ENCODE results near the gene NXPE2. TPM values are rescaled to one million over a fixed set of nuclear protein-coding genes. Genes with fewer than 3 reads are reported as not detected.

Gene NXPE2
- polyA plus RNA-seq, 1 of the 3 experiments (the other 2 are of a cell fraction), result not detected

DNA sequence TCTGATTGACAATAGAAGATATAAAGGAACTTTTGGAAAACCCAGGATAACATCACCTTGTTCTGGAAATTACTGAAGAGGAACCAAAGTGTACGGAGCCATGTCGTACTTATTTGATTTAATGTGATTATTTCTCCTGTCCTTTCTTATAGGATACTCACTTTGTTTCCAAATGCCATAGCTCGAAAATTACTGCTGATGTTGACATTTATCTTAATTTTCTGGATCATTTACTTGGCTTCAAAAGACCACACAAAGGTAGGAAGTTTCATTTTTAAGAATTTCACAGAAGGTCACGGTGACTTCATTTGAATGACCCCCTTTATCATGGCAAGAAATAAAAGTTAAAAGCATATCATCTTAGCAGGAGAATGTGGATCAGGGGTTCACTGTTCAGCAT, 1.2 kb downstream of the NXPE2 start:
- no peak for DNase-seq
- Histone ChIP-seq H3K4me3 (ENCODE audit: low read depth in 2 of 2, low read length in 1 of 2) (no peak overlapping the region), H3K4me2 (no peak overlapping the region), H4K20me1 (ENCODE audit: insufficient read depth) (no peaks in the 10 kb centered on the region), H2AFZ (ENCODE audit: low read depth) (no peak overlapping the region), H3K9me3 (peaks cover 6% of the 10 kb centered on the region), H3K79me2 (ENCODE audit: insufficient read depth) (no peaks in the 10 kb centered on the region), H3K9ac (no peak overlapping the region), H3K36me3 (replicated peaks in 1 of 2; ENCODE audit: control insufficient read depth in 1 of 2, insufficient read depth in 2 of 2, low read length in 1 of 2) (no peaks in the 10 kb centered on the region), H3K9me2 (no peaks in the 10 kb centered on the region), H3F3A (replicated peaks; ENCODE audit: insufficient read depth) (no peaks in the 10 kb centered on the region), H3K27me3 (ENCODE audit: insufficient read depth) (no peaks in the 10 kb centered on the region), H3K4me1 (ENCODE audit: control insufficient read depth in 1 of 2, insufficient read depth in 2 of 2, low read depth in 1 of 2, low read length in 1 of 2) (no peaks in the 10 kb centered on the region), H3K27ac (ENCODE audit: low read depth in 2 of 2, low read length in 1 of 2) (no peak overlapping the region)
- CTCF ChIA-PET, result no interaction called here
- WGBS (ENCODE audit: low lambda C conversion rate), result 22% methylated on average over 4 of the region's 4 CpGs
- TF ChIP-seq EZH2phosphoT487 (IDR thresholded peaks at IDR 0.05; ENCODE audit: borderline replicate concordance, low read depth) (no peak), FOSL2 (IDR thresholded peaks at IDR 0.05; ENCODE audit: borderline replicate concordance, low read depth) (no peak), TCF12 (IDR thresholded peaks at IDR 0.05) (no peak), RFX5 (IDR thresholded peaks at IDR 0.05; ENCODE audit: low read length) (no peak), POLR2AphosphoS5 (IDR thresholded peaks at IDR 0.05; ENCODE audit: low read depth, low read length) (no peak), CHD2 (IDR thresholded peaks at IDR 0.05; ENCODE audit: low read length, partially characterized antibody) (no peak), TAF1 (IDR thresholded peaks at IDR 0.05; ENCODE audit: borderline replicate concordance, low read depth, low read length) (no peak), GATA2 (CRISPR knock-in tag; IDR thresholded peaks at IDR 0.05) (no peak)
- TF ChIP-seq, protein P1, sequence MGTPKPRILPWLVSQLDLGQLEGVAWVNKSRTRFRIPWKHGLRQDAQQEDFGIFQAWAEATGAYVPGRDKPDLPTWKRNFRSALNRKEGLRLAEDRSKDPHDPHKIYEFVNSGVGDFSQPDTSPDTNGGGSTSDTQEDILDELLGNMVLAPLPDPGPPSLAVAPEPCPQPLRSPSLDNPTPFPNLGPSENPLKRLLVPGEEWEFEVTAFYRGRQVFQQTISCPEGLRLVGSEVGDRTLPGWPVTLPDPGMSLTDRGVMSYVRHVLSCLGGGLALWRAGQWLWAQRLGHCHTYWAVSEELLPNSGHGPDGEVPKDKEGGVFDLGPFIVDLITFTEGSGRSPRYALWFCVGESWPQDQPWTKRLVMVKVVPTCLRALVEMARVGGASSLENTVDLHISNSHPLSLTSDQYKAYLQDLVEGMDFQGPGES (IDR thresholded peaks at IDR 0.05; ENCODE audit: low read depth, low read length), result no peak
- TF ChIP-seq, protein P2, sequence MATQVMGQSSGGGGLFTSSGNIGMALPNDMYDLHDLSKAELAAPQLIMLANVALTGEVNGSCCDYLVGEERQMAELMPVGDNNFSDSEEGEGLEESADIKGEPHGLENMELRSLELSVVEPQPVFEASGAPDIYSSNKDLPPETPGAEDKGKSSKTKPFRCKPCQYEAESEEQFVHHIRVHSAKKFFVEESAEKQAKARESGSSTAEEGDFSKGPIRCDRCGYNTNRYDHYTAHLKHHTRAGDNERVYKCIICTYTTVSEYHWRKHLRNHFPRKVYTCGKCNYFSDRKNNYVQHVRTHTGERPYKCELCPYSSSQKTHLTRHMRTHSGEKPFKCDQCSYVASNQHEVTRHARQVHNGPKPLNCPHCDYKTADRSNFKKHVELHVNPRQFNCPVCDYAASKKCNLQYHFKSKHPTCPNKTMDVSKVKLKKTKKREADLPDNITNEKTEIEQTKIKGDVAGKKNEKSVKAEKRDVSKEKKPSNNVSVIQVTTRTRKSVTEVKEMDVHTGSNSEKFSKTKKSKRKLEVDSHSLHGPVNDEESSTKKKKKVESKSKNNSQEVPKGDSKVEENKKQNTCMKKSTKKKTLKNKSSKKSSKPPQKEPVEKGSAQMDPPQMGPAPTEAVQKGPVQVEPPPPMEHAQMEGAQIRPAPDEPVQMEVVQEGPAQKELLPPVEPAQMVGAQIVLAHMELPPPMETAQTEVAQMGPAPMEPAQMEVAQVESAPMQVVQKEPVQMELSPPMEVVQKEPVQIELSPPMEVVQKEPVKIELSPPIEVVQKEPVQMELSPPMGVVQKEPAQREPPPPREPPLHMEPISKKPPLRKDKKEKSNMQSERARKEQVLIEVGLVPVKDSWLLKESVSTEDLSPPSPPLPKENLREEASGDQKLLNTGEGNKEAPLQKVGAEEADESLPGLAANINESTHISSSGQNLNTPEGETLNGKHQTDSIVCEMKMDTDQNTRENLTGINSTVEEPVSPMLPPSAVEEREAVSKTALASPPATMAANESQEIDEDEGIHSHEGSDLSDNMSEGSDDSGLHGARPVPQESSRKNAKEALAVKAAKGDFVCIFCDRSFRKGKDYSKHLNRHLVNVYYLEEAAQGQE (IDR thresholded peaks at IDR 0.05; ENCODE audit: low read depth, low read length), result no peak
- TF ChIP-seq, protein P3, sequence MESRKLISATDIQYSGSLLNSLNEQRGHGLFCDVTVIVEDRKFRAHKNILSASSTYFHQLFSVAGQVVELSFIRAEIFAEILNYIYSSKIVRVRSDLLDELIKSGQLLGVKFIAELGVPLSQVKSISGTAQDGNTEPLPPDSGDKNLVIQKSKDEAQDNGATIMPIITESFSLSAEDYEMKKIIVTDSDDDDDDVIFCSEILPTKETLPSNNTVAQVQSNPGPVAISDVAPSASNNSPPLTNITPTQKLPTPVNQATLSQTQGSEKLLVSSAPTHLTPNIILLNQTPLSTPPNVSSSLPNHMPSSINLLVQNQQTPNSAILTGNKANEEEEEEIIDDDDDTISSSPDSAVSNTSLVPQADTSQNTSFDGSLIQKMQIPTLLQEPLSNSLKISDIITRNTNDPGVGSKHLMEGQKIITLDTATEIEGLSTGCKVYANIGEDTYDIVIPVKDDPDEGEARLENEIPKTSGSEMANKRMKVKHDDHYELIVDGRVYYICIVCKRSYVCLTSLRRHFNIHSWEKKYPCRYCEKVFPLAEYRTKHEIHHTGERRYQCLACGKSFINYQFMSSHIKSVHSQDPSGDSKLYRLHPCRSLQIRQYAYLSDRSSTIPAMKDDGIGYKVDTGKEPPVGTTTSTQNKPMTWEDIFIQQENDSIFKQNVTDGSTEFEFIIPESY (IDR thresholded peaks at IDR 0.05; ENCODE audit: borderline replicate concordance, low read depth), result no peak
- TF ChIP-seq, protein P4, sequence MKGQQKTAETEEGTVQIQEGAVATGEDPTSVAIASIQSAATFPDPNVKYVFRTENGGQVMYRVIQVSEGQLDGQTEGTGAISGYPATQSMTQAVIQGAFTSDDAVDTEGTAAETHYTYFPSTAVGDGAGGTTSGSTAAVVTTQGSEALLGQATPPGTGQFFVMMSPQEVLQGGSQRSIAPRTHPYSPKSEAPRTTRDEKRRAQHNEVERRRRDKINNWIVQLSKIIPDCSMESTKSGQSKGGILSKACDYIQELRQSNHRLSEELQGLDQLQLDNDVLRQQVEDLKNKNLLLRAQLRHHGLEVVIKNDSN (IDR thresholded peaks at IDR 0.05; ENCODE audit: borderline replicate concordance, low read depth), result no peak
- POLR2A ChIA-PET, result no interaction called here
